Activated T-helper 1 cell treated with anti-CD3 and anti-CD28 coated beads, Interleukin-12 subunit alpha, Interleukin-12 subunit beta, Interleukin-2, Interleukin-4 antibody, amounts not matched to agents 30 ng/mL and 10 ng/mL and 1 ng/mL, durations not matched to agents 14 hours and 24 hours and 36 hours (primary cell): ENCODE data around the gene ANKDD1A. TPM values are rescaled to one million over a fixed set of nuclear protein-coding genes. Genes with fewer than 3 reads are reported as not detected.

Experiments used
- DNase-seq: peaks from one replicate; pipeline ENCODE4 v3.0.0; 2021; ENCODE audit warnings: low spot score
- H3K27ac Mint-ChIP-seq: one replicate; pipeline ENCODE4 v1.8.0; 2021; ENCODE audit warnings: mild to moderate bottlenecking, mixed read lengths
- H3K27me3 Mint-ChIP-seq: one replicate; pipeline ENCODE4 v1.8.0; 2022; ENCODE audit warnings: mild to moderate bottlenecking, moderate library complexity, mixed read lengths; ENCODE audit not compliant: insufficient read depth
- H3K36me3 Mint-ChIP-seq: one replicate; pipeline ENCODE4 v1.8.0; 2021; ENCODE audit warnings: low read depth, mixed read lengths
- H3K4me1 Mint-ChIP-seq: one replicate; pipeline ENCODE4 v1.8.0; 2021; ENCODE audit warnings: low read depth, mixed read lengths
- H3K4me3 Mint-ChIP-seq: one replicate; pipeline ENCODE4 v1.8.0; 2021; ENCODE audit warnings: mild to moderate bottlenecking, moderate library complexity, mixed read lengths
- H3K9me3 Mint-ChIP-seq: one replicate; pipeline ENCODE4 v1.8.0; 2021; ENCODE audit warnings: mixed read lengths
- intact Hi-C: fragments of 100-400 bp; cut with micrococcal nuclease; formaldehyde crosslinking; loops from one replicate; pipeline ENCODE4 v1.15.1; 2024
- total RNA-seq: library from RNA; stranded (reverse); gene quantifications from 2 replicates; pipeline ENCODE4 v1.2.3, GENCODE V29; 2022

The ANKDD1A gene
- total RNA-seq, 1 donor from 2014 or later = 1.3 TPM

DNA sequence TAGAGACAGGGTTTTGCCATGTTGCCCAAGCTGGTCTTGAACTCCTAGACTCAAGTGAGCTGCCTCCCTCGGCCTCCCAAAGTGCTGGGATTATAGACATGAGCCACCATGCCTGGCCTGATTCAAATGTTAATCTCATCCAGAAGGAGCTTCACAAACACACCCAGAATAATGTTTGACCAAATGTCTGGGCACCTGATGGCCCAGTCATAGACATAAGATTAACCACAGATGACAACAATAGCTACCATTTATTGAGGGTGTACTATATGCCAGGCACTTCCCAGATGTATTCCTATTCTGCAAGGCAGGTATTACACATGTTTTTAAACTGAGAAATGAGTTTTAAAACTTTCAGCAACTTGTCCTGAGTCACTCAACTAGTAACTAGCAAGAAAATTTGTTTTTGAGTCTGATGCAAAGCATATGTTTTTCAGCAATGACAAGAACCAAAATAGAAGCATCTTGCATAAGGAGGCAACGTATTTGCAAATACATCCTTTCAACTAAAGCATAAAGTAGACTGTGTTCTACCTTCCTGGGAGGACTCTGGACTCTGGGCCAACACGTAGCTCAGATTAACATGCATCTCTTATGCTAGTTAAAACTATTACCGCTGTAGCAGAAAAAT, 86.2 kb downstream of the ANKDD1A start:
- Mint-ChIP-seq H3K4me1 (peaks cover 4% of the 10 kb centered on the region), H3K27ac (no peak overlapping the region)
- intact Hi-C loops = no loop called here

DNA sequence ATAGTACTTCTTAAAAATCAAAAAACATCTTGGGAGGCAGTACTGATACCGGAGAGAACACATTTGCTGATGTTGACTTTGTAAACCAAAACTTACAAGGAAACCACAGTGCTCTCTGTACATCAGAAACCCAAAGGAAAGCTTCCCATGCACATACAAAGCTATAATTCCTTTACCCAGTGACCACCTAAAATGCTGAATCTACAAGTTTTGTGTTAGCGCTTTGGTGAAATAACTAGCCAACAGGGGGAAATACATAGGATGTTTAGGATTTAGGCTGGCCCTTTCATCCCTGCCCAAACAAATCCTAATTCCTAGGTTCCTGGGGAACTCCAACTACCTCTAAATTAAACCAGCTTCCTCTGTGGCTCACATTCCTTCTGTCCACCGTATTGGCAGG, 93.3 kb downstream of the ANKDD1A start:
- Mint-ChIP-seq H3K27ac (no peak overlapping the region), H3K4me3 (no peak overlapping the region), H3K4me1 (peaks cover 4% of the 10 kb centered on the region), H3K27me3 (no peaks in the 10 kb centered on the region), H3K36me3 (peaks cover 13% of the 10 kb centered on the region), H3K9me3 (no peaks in the 10 kb centered on the region)
- intact Hi-C loops = no loop called here
- no peak for DNase-seq

More for the DNA sequence above, 86.2 kb downstream of the ANKDD1A start:
- Mint-ChIP-seq H3K36me3 (no peaks in the 10 kb centered on the region), H3K27me3 (no peaks in the 10 kb centered on the region), H3K9me3 (no peaks in the 10 kb centered on the region), H3K4me3 (no peak overlapping the region)
- DNase-seq = no peak

DNA sequence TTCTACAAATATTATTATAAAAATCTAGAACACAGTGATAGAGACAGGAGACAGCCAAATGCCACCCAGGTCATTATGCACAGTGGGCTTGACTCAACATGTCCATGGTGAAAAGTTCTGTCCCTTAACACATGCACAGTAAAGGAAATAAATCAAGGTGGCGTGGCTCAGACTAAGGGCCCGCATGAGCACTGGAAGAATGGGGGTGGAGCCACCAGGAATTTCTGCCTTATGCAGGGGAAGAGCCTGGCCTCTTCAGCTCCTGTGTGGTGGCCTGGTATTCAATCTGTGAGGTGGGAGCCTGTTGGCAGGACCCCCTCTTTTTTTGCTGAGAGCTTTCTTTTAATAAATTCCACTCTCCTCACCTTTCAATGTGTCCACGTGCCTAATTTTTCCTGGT, 95.2 kb downstream of the ANKDD1A start:
- H3K9me3 Mint-ChIP-seq = no peaks in the 10 kb centered on the region
- peaks cover 4% of the 10 kb centered on the region for H3K4me1 Mint-ChIP-seq
- no peak for DNase-seq
- no peak overlapping the region for H3K27ac Mint-ChIP-seq
- intact Hi-C loops = no loop called here
- no peaks in the 10 kb centered on the region for H3K27me3 Mint-ChIP-seq
- H3K4me3 Mint-ChIP-seq = no peak overlapping the region
- H3K36me3 Mint-ChIP-seq = peaks cover 21% of the 10 kb centered on the region

Other genes starting within 250 kb of the ANKDD1A start
- gene RBPMS2, start 136.3 kb upstream of the ANKDD1A start, total RNA-seq = 0.10 TPM in 1 of 2 replicates, not detected in the other
- gene PIF1, start 86.3 kb upstream of the ANKDD1A start, total RNA-seq = 19.1 and 23.9 TPM in 2 replicates
- gene PLEKHO2, start 70.0 kb upstream of the ANKDD1A start, total RNA-seq = 17.0 and 17.8 TPM in 2 replicates
- gene SPG21, start 78.0 kb downstream of the ANKDD1A start, total RNA-seq = 70.2 and 73.3 TPM in 2 replicates
- gene MTFMT, start 117.7 kb downstream of the ANKDD1A start, total RNA-seq = 18.8 and 21.1 TPM in 2 replicates
- not detected in 2 replicates for gene SLC51B, start 133.5 kb downstream of the ANKDD1A start, total RNA-seq
- not detected in 2 replicates for gene RASL12, start 156.1 kb downstream of the ANKDD1A start, total RNA-seq
- gene KBTBD13, start 164.8 kb downstream of the ANKDD1A start, total RNA-seq = not detected in 2 replicates
- 5.9 and 7.0 TPM in 2 replicates for gene UBAP1L, start 203.3 kb downstream of the ANKDD1A start, total RNA-seq
- 51.2 and 54.7 TPM in 2 replicates for gene PDCD7, start 221.9 kb downstream of the ANKDD1A start, total RNA-seq